Keratinocyte (primary cell): Measurements from ENCODE around the gene FAM110A.

ENCODE experiments used
- EZH2 ChIP-seq: IDR thresholded peaks from one replicate; pipeline ENCODE4 v1.6.1; 2012; ENCODE audit warnings: inconsistent platforms, mild to moderate bottlenecking, low read length, moderate library complexity
- TF ChIP-seq, protein P1 (sequence below), 3 experiments: IDR thresholded peaks in 1 of 3; conservative IDR thresholded peaks in 1 of 3; optimal IDR thresholded peaks in 1 of 3; 2 replicates in 2 of 3; 3 replicates in 1 of 3; pipeline versions ENCODE3 to v1.5.1; 2011; ENCODE audit warnings: low read length in 3 of 3, mild to moderate bottlenecking in 3 of 3, moderate library complexity in 2 of 3, control low read depth in 1 of 3, inconsistent platforms in 1 of 3; ENCODE audit not compliant: insufficient read depth in 2 of 3; ENCODE audit errors: extremely low read depth in 1 of 3

- TF ChIP-seq, protein P1, sequence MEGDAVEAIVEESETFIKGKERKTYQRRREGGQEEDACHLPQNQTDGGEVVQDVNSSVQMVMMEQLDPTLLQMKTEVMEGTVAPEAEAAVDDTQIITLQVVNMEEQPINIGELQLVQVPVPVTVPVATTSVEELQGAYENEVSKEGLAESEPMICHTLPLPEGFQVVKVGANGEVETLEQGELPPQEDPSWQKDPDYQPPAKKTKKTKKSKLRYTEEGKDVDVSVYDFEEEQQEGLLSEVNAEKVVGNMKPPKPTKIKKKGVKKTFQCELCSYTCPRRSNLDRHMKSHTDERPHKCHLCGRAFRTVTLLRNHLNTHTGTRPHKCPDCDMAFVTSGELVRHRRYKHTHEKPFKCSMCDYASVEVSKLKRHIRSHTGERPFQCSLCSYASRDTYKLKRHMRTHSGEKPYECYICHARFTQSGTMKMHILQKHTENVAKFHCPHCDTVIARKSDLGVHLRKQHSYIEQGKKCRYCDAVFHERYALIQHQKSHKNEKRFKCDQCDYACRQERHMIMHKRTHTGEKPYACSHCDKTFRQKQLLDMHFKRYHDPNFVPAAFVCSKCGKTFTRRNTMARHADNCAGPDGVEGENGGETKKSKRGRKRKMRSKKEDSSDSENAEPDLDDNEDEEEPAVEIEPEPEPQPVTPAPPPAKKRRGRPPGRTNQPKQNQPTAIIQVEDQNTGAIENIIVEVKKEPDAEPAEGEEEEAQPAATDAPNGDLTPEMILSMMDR (optimal IDR thresholded peaks at IDR 0.05 in 1 of 3, IDR thresholded peaks at IDR 0.05 in 1 of 3, conservative IDR thresholded peaks at IDR 0.05 in 1 of 3; ENCODE audit: extremely low read depth in 1 of 3, insufficient read depth in 2 of 3, low read length in 3 of 3): no peak
- no peak for TF ChIP-seq EZH2
Measured at GRCh38 chr20:845941-846893, 12.7 kb downstream of the FAM110A start.
